ENCODE results near the gene DYNC1I1.
A peak's percentile ranks its signal among the peaks of the same experiment; 100 is the strongest.

Gene DYNC1I1

GRCh38 chr7:96120445-96121225 lies 348.3 kb downstream of the DYNC1I1 start:
- H3K9me3 ChIP-seq (ENCODE audit: control insufficient read depth, low read length): no peaks in the 10 kb centered on the region
- DNase-seq (ENCODE audit: low read depth): peak; percentile 79
- H3K4me3 ChIP-seq (ENCODE audit: low read length): no peak overlapping the region
- H3K9ac ChIP-seq (ENCODE audit: low read length): no peak overlapping the region
- peaks cover 18% of the 10 kb centered on the region for H3K36me3 ChIP-seq (ENCODE audit: control insufficient read depth, insufficient read depth, low read length, severe bottlenecking)
- H3K27me3 ChIP-seq (replicated peaks; ENCODE audit: control insufficient read depth, insufficient read depth, low read length): no peaks in the 10 kb centered on the region
- peaks cover 9% of the 10 kb centered on the region for H3K4me1 ChIP-seq (ENCODE audit: control insufficient read depth, insufficient read depth, low read length)

GRCh38 chr7:96121752-96122151 lies 349.4 kb downstream of the DYNC1I1 start:
- no peaks in the 10 kb centered on the region for H3K9me3 ChIP-seq (ENCODE audit: control insufficient read depth, low read length)
- no peak overlapping the region for H3K9ac ChIP-seq (ENCODE audit: low read length)
- H3K27me3 ChIP-seq (replicated peaks; ENCODE audit: control insufficient read depth, insufficient read depth, low read length): no peaks in the 10 kb centered on the region
- peaks cover 9% of the 10 kb centered on the region for H3K4me1 ChIP-seq (ENCODE audit: control insufficient read depth, insufficient read depth, low read length)
- no peak overlapping the region for H3K4me3 ChIP-seq (ENCODE audit: low read length)
- H3K36me3 ChIP-seq (ENCODE audit: control insufficient read depth, insufficient read depth, low read length, severe bottlenecking): peaks cover 25% of the 10 kb centered on the region
- no peak for DNase-seq (ENCODE audit: low read depth)

- H3K9ac ChIP-seq (ENCODE audit: low read length): no peak overlapping the region
- no peaks in the 10 kb centered on the region for H3K27me3 ChIP-seq (replicated peaks; ENCODE audit: control insufficient read depth, insufficient read depth, low read length)
- H3K4me3 ChIP-seq (ENCODE audit: low read length): no peak overlapping the region
- peaks cover 9% of the 10 kb centered on the region for H3K4me1 ChIP-seq (ENCODE audit: control insufficient read depth, insufficient read depth, low read length)
- H3K9me3 ChIP-seq (ENCODE audit: control insufficient read depth, low read length): no peaks in the 10 kb centered on the region
- DNase-seq (ENCODE audit: low read depth): no peak
- peaks cover 29% of the 10 kb centered on the region for H3K36me3 ChIP-seq (ENCODE audit: control insufficient read depth, insufficient read depth, low read length, severe bottlenecking)
Measured at GRCh38 chr7:96122746-96123145, 350.4 kb downstream of the DYNC1I1 start.

GRCh38 chr7:96126382-96126781 lies 354.0 kb downstream of the DYNC1I1 start:
- DNase-seq (ENCODE audit: low read depth): no peak
- Histone ChIP-seq H3K4me1 (ENCODE audit: control insufficient read depth, insufficient read depth, low read length) (no peaks in the 10 kb centered on the region), H3K9me3 (ENCODE audit: control insufficient read depth, low read length) (no peaks in the 10 kb centered on the region), H3K36me3 (ENCODE audit: control insufficient read depth, insufficient read depth, low read length, severe bottlenecking) (peaks cover 33% of the 10 kb centered on the region), H3K27me3 (replicated peaks; ENCODE audit: control insufficient read depth, insufficient read depth, low read length) (no peaks in the 10 kb centered on the region), H3K4me3 (ENCODE audit: low read length) (no peak overlapping the region), H3K9ac (ENCODE audit: low read length) (no peak overlapping the region)

GRCh38 chr7:96127746-96128145 lies 355.4 kb downstream of the DYNC1I1 start:
- Histone ChIP-seq H3K9me3 (ENCODE audit: control insufficient read depth, low read length) (no peaks in the 10 kb centered on the region), H3K4me3 (ENCODE audit: low read length) (no peak overlapping the region), H3K9ac (ENCODE audit: low read length) (no peak overlapping the region), H3K27me3 (replicated peaks; ENCODE audit: control insufficient read depth, insufficient read depth, low read length) (no peaks in the 10 kb centered on the region), H3K4me1 (ENCODE audit: control insufficient read depth, insufficient read depth, low read length) (no peaks in the 10 kb centered on the region), H3K36me3 (ENCODE audit: control insufficient read depth, insufficient read depth, low read length, severe bottlenecking) (peaks cover 30% of the 10 kb centered on the region)
- no peak for DNase-seq (ENCODE audit: low read depth)

- H3K9me3 ChIP-seq (ENCODE audit: control insufficient read depth, low read length): no peaks in the 10 kb centered on the region
- H3K4me3 ChIP-seq (ENCODE audit: low read length): no peak overlapping the region
- H3K4me1 ChIP-seq (ENCODE audit: control insufficient read depth, insufficient read depth, low read length): no peaks in the 10 kb centered on the region
- H3K27me3 ChIP-seq (replicated peaks; ENCODE audit: control insufficient read depth, insufficient read depth, low read length): no peaks in the 10 kb centered on the region
- no peak overlapping the region for H3K9ac ChIP-seq (ENCODE audit: low read length)
- DNase-seq (ENCODE audit: low read depth): no peak
- peaks cover 38% of the 10 kb centered on the region for H3K36me3 ChIP-seq (ENCODE audit: control insufficient read depth, insufficient read depth, low read length, severe bottlenecking)
Measured at GRCh38 chr7:96131525-96131924, 359.2 kb downstream of the DYNC1I1 start.

- DNase-seq (ENCODE audit: low read depth): no peak
- Histone ChIP-seq H3K9ac (ENCODE audit: low read length) (no peak overlapping the region), H3K4me1 (ENCODE audit: control insufficient read depth, insufficient read depth, low read length) (no peaks in the 10 kb centered on the region), H3K4me3 (ENCODE audit: low read length) (no peak overlapping the region), H3K36me3 (ENCODE audit: control insufficient read depth, insufficient read depth, low read length, severe bottlenecking) (peaks cover 26% of the 10 kb centered on the region), H3K9me3 (ENCODE audit: control insufficient read depth, low read length) (no peaks in the 10 kb centered on the region), H3K27me3 (replicated peaks; ENCODE audit: control insufficient read depth, insufficient read depth, low read length) (no peaks in the 10 kb centered on the region)
Measured at GRCh38 chr7:96135241-96135640, 362.9 kb downstream of the DYNC1I1 start.

- no peak for DNase-seq (ENCODE audit: low read depth)
- Histone ChIP-seq H3K4me1 (ENCODE audit: control insufficient read depth, insufficient read depth, low read length) (no peaks in the 10 kb centered on the region), H3K36me3 (ENCODE audit: control insufficient read depth, insufficient read depth, low read length, severe bottlenecking) (peaks cover 26% of the 10 kb centered on the region), H3K27me3 (replicated peaks; ENCODE audit: control insufficient read depth, insufficient read depth, low read length) (no peaks in the 10 kb centered on the region), H3K9ac (ENCODE audit: low read length) (no peak overlapping the region), H3K4me3 (ENCODE audit: low read length) (no peak overlapping the region), H3K9me3 (ENCODE audit: control insufficient read depth, low read length) (no peaks in the 10 kb centered on the region)
Measured at GRCh38 chr7:96136600-96137239, 364.4 kb downstream of the DYNC1I1 start.

- no peak for DNase-seq (ENCODE audit: low read depth)
- peaks cover 73% of the 10 kb centered on the region for H3K36me3 ChIP-seq (ENCODE audit: control insufficient read depth, insufficient read depth, low read length, severe bottlenecking)
Measured at GRCh38 chr7:96143495-96144259, 371.3 kb downstream of the DYNC1I1 start.

GRCh38 chr7:96144260-96144526 lies 371.8 kb downstream of the DYNC1I1 start:
- Histone ChIP-seq H3K27me3 (replicated peaks; ENCODE audit: control insufficient read depth, insufficient read depth, low read length) (no peaks in the 10 kb centered on the region), H3K9ac (ENCODE audit: low read length) (no peak overlapping the region), H3K9me3 (ENCODE audit: control insufficient read depth, low read length) (no peaks in the 10 kb centered on the region), H3K36me3 (ENCODE audit: control insufficient read depth, insufficient read depth, low read length, severe bottlenecking) (peaks cover 77% of the 10 kb centered on the region), H3K4me3 (ENCODE audit: low read length) (no peak overlapping the region), H3K4me1 (ENCODE audit: control insufficient read depth, insufficient read depth, low read length) (peaks cover 4% of the 10 kb centered on the region)
- no peak for DNase-seq (ENCODE audit: low read depth)

More at GRCh38 chr7:96143495-96144259, 371.3 kb downstream of the DYNC1I1 start:
- Histone ChIP-seq H3K27me3 (replicated peaks; ENCODE audit: control insufficient read depth, insufficient read depth, low read length) (no peaks in the 10 kb centered on the region), H3K4me1 (ENCODE audit: control insufficient read depth, insufficient read depth, low read length) (peaks cover 4% of the 10 kb centered on the region), H3K9ac (ENCODE audit: low read length) (no peak overlapping the region), H3K9me3 (ENCODE audit: control insufficient read depth, low read length) (no peaks in the 10 kb centered on the region), H3K4me3 (ENCODE audit: low read length) (no peak overlapping the region)
